ENCODE measurements around the gene SMIM1.
A peak's percentile ranks its signal among the peaks of the same experiment; 100 is the strongest.

Gene SMIM1

GRCh38 chr1:3772715-3773571, at the start of gene SMIM1:
TSS of gene SMIM1 (plus strand) at chr1:3772749. CDS start at chr1:3775374, 2,625 bp downstream.
- no peak for DNase-seq

- DNase-seq = no peak
These were observed 49.7 kb upstream of the SMIM1 start for GRCh38 chr1:3722846-3723245.

GRCh38 chr1:3724416-3725030, 48.0 kb upstream of the SMIM1 start:
- peak; percentile 39 for DNase-seq

GRCh38 chr1:3725366-3725765, 47.2 kb upstream of the SMIM1 start:
- DNase-seq = no peak

GRCh38 chr1:3727042-3727824, 45.3 kb upstream of the SMIM1 start:
- no peak for DNase-seq

GRCh38 chr1:3727825-3728776, 44.4 kb upstream of the SMIM1 start:
- DNase-seq = no peak

- DNase-seq = no peak
These were observed 42.7 kb upstream of the SMIM1 start for GRCh38 chr1:3729594-3730542.

GRCh38 chr1:3730543-3731247, 41.9 kb upstream of the SMIM1 start:
- no peak for DNase-seq

- DNase-seq = no peak
These were observed 40.7 kb upstream of the SMIM1 start for GRCh38 chr1:3731583-3732433.

GRCh38 chr1:3732434-3733093, 40.0 kb upstream of the SMIM1 start:
- no peak for DNase-seq

- no peak for DNase-seq
These were observed 39.3 kb upstream of the SMIM1 start for GRCh38 chr1:3733094-3733882.

- no peak for DNase-seq
These were observed 38.5 kb upstream of the SMIM1 start for GRCh38 chr1:3733883-3734589.

- DNase-seq = no peak
These were observed 37.9 kb upstream of the SMIM1 start for GRCh38 chr1:3734602-3735001.

GRCh38 chr1:3735027-3735681, 37.4 kb upstream of the SMIM1 start:
- DNase-seq = no peak

- DNase-seq = no peak
These were observed 36.9 kb upstream of the SMIM1 start for GRCh38 chr1:3735688-3736087.

GRCh38 chr1:3736131-3736561, 36.4 kb upstream of the SMIM1 start:
- DNase-seq = no peak

GRCh38 chr1:3736708-3737107, 35.8 kb upstream of the SMIM1 start:
- no peak for DNase-seq
